HG03280 (cell line): ENCODE data around the gene UQCR11.

ENCODE experiments used
- ATAC-seq: cut with Tn5 transposase; IDR thresholded peaks from one replicate; pipeline ENCODE4 v1.9.1; 2021; ENCODE audit warnings: mild to moderate bottlenecking, moderate library complexity; ENCODE audit not compliant: unreplicated experiment

The UQCR11 gene

DNA sequence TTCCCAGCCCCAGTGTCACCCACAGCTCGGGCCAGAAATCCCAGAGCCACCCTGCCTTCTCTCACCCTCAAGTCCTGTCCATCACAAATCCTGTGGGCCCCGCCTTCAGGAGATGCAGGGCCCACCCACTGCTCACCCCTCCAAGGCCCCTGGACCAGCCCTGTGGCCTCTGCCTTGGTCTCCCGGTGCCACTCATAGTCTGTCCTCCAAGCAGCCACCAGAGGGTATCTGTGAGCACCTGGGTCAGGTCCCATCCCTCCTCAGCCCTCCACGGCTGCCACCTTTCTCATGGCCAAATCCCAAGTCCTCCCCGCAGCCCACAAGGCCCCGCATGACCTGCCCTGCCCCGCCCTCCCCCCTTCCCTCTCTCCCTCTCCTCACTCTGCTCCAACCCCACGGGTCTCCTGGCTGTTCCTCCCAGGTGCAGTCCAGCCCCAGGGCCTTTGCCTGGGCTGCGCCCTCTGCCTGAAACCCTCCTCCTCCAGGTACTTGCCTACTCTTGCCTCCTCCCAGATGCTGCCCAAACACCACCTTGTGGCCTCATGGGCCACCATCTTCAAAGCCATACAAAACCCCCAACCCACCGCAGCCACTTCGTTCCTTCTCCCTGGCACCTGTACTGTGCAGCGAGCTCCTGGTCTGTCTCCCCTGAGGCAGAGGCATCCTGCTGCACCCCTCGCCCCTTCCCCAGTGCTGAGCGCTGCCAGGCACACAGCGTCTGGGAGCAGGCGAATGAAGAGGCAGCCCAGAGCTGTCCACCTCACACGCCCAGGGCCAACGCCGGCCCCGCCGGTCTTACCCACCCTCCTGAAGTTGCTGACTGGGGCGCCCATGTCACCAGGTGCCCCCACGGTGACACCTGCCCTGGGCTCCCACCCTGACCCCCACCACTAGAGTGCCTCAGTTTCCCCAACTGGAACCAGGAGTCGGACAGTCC, 13.2 kb upstream of the UQCR11 start:
- ATAC-seq: no peak

DNA sequence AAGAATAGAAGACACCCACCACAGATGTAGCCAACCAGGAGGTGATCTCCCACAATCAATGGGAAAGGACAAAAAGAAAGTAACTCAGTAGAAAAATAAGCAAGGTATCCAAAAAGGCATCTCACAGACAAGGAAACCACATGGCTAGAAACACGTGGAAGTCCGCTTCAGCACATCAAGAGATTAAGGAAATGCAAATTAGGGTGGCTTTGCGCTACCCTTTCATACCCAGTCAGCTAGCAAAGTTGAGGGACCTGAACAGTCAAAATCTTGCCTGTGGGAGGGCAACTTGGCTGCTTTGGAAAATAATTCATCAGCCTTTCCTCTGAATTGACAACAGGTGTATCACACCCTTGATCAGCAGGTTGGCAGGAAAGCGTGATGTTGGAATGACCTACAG, 11.6 kb upstream of the UQCR11 start:
- no peak for ATAC-seq

DNA sequence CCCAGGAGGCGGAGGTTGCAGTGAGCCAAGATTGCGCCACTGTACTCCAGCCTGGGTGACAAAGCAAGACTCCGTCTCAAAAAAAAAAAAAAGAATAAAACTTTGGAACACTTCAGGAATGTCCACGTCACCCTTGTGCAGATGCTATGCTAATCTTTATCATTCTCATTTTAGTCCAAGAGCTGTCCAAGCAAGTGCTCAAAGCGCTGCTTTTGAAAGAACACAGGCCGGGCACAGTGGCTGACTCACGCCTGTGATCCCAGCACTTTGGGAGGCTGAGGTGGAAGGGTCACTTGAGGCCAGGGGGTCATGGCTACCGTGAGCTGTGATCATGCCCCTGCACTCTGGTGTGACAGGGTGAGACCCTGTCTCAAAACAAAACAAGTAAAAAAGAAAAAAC, 11.1 kb upstream of the UQCR11 start:
- ATAC-seq: no peak

DNA sequence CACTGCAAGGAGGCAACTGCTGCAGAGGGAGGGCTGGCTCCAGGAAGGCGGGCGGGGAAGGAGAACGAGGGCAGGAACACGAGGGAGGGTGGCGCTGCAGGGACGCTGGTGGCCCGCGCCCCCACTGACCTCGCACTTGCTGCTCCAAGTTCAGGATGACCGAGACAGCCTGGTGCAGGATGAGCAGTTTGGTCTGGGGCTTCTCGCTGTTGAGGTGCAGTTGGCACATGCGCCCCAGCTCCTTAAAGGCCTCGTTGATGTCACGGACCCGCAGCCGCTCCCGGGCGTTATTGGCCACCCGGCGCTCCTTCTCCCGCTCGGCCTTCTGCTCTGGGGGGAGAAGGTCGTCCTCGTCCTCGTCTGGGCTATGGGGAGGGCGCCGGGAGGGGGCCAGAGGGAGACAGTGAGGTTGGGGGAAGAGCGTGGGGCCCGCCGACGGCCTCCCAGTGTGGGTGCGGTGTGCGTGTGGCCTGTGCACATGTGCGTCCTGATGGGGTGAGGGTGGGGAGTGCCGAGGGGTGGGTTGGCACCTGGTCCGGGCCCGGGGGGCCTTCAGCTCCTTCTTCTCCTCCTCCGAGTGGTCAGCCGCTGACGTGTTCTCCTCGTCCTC, 10.0 kb upstream of the UQCR11 start:
- ATAC-seq: no peak

DNA sequence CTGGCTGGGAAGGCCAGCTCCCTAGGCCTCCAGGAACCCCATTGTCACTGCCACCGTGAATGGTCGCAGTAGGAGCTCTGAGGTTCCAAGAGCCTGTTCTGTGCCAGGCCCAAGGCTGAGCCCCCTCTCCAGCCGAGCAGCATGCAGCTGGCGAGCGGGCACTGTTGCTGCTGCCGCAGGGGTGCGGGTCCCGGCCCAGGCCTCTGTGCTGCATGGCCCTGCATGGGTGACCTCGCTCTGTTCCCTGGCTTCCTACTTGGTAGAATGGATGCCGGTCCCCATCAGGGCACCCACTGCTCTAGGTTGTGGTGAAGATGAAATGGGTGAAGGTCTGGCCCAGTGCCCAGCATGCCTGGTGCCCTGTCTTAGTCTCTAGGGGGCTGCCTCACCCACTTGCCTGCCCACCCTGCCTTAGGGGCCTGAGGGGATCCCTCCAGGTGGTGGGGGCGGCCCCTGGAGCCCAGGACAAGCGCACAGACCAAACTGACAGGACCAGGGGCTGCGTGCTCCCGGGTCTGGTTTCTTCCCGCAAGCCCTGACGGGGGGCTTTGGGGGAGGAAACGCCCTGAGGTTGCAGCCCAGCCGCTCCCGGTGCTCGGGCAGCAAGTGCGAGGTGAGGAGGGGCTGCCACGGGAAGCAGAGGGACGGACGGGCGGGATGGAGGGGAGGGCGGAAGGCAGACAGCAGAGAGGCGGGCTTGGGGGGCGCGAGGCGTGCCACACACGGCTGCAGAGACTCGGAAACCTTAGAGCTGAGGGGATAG, 8.7 kb upstream of the UQCR11 start:
- no peak for ATAC-seq

DNA sequence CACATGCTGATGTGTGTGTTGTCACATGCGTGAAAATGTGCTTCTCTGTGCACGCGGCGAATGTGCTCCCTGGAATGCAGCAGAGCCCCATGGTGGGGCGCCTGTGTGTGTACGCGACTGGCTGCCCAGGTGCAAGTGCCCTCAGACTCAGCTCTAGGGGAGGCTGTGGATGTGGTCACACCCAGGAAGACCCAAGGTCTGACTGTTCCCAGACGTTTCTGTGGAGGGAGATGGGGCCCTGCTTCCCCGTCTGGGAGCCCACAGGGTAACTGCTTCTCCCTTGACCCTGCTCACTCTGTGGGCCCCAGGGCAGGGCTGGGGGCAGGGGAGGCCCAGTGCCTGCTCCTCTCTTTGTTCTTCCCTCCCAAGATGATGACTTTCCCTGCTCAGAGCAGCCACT, 7.9 kb upstream of the UQCR11 start:
- ATAC-seq: no peak

DNA sequence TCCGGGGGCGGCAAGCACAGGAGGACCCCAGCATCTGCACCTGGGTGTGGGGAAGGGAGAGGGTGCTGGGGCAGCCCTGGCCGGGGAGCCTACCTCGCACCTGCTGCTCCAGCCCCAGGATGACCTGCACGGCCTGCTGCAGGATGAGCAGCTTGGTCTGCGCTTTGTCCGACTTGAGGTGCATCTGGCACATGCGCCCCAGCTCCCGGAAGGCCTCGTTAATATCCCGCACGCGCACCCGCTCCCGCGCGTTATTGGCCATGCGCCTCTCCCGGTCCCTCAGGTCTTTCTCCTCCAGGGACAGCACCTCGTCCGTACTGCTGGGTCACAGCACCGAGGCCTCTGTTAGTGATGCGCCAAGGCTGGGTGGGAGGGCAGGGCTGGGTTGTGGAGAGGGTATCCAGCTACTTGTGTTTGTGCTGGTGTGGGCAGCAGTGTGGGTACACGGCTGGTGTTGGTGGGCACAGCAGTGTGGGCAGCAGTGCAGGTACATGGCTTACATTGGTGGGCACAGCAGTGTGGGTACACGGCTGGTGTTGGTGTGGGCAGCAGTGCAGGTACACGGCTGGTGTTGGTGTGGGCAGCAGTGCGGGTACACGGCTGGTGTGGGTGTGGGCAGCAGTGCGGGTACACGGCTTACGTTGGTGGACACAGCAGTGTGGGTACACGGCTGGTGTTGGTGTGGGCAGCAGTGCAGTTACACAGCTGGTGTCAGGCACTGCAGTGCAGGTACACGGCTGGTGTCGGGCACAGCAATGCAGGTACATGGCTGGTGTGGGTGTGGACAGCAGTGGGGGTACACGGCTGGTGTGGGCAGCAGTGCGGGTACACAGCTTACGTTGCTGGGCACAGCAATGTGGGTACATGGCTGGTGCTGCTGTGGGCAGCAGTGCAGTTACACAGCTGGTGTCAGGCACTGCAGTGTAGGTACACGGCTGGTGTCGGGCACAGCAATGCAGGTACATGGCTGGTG, 7.1 kb upstream of the UQCR11 start:
- no peak for ATAC-seq

DNA sequence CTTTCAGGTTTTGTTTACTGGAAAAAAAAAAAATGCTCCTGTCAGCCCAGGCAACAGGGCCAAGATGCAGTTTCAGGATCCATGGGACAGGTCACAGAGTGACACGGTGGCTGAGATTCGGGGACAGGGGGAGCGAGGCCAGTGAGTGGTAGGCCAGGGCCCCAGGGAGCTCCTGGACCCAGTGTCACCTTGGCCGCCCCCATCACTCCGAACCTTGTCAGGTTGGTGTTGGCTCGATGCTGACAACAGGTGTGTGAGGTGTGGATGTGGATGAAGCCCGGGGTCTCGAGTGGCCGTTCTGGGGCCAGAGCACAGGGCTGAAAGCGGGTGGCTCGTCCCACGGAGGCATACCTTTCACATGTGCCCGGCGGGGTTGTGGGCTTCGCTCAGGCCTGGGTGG, 6.1 kb upstream of the UQCR11 start:
- no peak for ATAC-seq

- ATAC-seq: no peak
Observed at GRCh38 chr19:1610579-1610978, 5.3 kb upstream of the UQCR11 start.

- no peak for ATAC-seq
Observed at GRCh38 chr19:1609680-1610474, 4.6 kb upstream of the UQCR11 start.

- ATAC-seq: no peak
Observed at GRCh38 chr19:1609103-1609396, 3.8 kb upstream of the UQCR11 start.

DNA sequence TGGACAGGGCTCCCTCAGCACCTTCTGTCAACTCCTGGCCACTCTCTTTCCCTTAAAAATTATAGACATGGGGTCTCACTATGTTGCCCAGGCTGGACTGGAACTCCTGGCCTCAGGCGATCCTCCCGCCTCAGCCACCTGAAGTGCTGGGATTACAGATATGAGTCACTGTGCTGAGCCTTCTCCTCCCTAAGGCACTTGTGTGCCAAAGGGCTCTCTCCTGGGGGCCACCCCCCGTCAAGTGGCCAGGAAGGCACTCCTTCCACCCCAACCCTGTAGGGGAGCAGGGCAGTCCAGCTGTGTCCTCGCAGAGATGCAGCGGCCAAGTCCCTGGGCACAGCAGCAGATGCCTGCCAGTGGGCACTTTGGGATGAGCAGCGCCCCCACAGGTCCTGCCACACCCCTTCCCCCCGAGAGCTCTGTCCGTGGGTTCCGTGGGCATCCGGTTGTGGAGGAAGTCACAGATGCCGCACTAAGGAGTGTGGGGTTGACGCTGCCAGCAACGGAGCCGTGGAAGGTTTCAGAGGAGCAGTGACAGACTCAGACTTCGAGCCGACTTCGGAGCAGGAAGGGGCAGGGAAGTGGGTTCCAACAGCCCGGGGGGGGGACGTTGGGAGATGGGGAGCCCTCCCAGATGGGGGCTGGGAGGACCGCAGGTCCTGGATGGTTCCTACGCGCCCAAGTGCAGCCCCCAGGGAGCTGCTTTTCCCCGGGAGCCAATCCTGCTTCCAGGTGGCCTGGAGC, 3.3 kb upstream of the UQCR11 start:
- no peak for ATAC-seq

DNA sequence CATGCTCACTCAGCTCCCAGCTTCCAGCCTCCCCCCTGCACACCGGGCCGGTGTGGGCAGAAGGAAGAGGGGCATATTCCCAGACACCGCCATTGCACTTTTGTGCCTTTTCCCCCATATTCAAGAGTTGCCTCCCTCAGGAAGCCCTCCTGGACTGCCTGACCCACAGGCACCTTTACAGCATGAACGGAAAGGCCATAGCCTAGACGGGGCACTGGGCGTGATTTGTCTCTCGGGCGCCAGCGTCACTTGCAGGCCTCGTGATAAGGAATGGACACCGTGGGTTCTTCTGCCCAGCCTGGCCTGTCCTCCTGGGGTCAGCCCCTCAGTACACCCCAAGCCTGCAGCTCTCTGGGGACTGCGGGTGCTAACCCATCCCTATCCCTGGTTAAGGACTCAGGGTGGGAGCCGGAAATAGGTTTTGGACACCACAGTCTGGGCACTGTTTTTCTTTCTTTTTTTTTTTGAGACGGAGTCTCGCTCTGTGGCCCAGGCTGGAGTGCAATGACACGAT, 933 bp upstream of the UQCR11 start:
- ATAC-seq: no peak

GRCh38 chr19:1602091-1602707, 3.1 kb downstream of the UQCR11 start:
- no peak for ATAC-seq

DNA sequence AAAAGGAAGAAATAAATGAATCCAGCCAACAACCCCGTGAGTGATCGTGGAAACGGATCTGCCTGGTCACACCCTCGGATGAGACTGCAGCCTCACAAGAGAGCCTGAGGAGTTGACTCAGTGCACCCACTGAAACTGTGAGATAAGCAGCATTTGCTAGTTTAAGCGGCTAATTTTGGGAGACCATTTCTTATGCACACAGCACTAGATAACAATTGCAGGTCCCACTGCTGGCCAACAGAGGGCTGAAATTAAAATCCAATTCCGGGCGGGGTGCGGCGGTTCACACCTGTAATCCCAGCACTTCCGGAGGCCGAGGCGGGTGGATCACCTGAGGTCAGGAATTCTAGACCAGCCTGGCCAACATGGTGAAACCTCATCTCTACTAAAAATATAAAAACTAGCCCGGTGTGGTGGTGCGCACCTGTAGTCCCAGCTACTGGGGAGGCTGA, 3.6 kb downstream of the UQCR11 start:
- ATAC-seq: no peak

DNA sequence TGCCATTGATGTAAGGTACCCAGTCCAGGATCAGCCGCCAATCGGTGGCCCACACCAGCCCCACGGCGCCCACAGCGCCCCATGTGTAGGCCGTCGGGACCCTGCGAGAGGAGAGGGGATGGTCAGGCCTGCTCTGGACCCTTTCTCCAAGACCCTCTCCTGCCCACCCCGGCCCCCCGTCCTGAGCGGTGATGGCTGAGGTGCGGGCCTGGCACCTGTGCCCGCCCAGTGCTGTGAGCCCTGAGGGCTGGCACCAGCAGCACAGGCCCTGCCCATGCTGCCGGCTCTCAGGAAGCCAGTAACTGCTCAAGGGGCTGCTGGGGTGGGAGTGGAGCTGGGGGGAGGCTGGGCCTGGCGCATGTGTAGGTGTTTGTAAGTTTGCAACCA, 5.8 kb downstream of the UQCR11 start:
- ATAC-seq: no peak

GRCh38 chr19:1598777-1599459, 6.3 kb downstream of the UQCR11 start:
- ATAC-seq: no peak

DNA sequence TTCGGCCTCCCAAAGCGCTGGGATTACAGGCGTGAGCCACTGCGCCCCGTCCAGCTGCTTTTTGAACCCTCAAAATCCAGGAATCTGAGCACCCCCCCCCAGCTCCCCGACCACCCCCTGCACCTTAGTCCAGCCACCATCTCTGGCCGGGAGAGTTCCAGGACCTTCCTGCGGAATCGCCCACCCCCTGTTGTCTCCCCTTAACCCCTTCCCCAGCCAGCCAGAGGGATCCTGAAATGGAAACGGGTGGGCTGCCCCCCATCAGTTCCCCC, 11.8 kb downstream of the UQCR11 start:
- no peak for ATAC-seq
